ENCODE measurements around the gene RO60.
A peak's percentile ranks its signal among the peaks of the same experiment; 100 is the strongest.
"Not testable (repeated sequence)": the region's sequence is repeated elsewhere in the genome, so short reads cannot be mapped to it uniquely, and the experiment has no call there.

The RO60 gene

GRCh38 chr1:193059282-193060114 is at the start of gene RO60, which contains the start of gene UCHL5:
RO60 (plus strand) TSS chr1:193059612; CDS start chr1:193069055, 9,443 bp downstream.
UCHL5 (minus strand) TSS chr1:193059360; CDS start chr1:193059260, 100 bp downstream.
- DNase-seq (ENCODE audit: low read depth) = peak; percentile 98
- H3K4me3 ChIP-seq (ENCODE audit: low read depth, low read length) = peak within 1 kb of the TSS; percentile 68

- no peak overlapping the region for H3K4me3 ChIP-seq (ENCODE audit: low read depth, low read length)
- DNase-seq (ENCODE audit: low read depth) = no peak
These were observed 48.0 kb upstream of the RO60 start for GRCh38 chr1:193011406-193011805.

- H3K4me3 ChIP-seq (ENCODE audit: low read depth, low read length) = no peak overlapping the region
- peak; percentile 89 for DNase-seq (ENCODE audit: low read depth)
These were observed 46.4 kb upstream of the RO60 start for GRCh38 chr1:193013005-193013404.

GRCh38 chr1:193013707-193014106 is 45.7 kb upstream of the RO60 start:
- DNase-seq (ENCODE audit: low read depth) = no peak
- no peak overlapping the region for H3K4me3 ChIP-seq (ENCODE audit: low read depth, low read length)

- no peak for DNase-seq (ENCODE audit: low read depth)
- no peak overlapping the region for H3K4me3 ChIP-seq (ENCODE audit: low read depth, low read length)
These were observed 45.0 kb upstream of the RO60 start for GRCh38 chr1:193014400-193014799.

- H3K4me3 ChIP-seq (ENCODE audit: low read depth, low read length) = no peak overlapping the region
- no peak for DNase-seq (ENCODE audit: low read depth)
These were observed 42.6 kb upstream of the RO60 start for GRCh38 chr1:193016788-193017187.

- H3K4me3 ChIP-seq (ENCODE audit: low read depth, low read length) = no peak overlapping the region
- DNase-seq (ENCODE audit: low read depth) = peak; percentile 28
These were observed 39.9 kb upstream of the RO60 start for GRCh38 chr1:193019442-193020026.

GRCh38 chr1:193025218-193025617 is 34.2 kb upstream of the RO60 start:
- no peak overlapping the region for H3K4me3 ChIP-seq (ENCODE audit: low read depth, low read length)
- no peak for DNase-seq (ENCODE audit: low read depth)

GRCh38 chr1:193030280-193030679 is 29.1 kb upstream of the RO60 start:
- no peak overlapping the region for H3K4me3 ChIP-seq (ENCODE audit: low read depth, low read length)
- no peak for DNase-seq (ENCODE audit: low read depth)

- no peak overlapping the region for H3K4me3 ChIP-seq (ENCODE audit: low read depth, low read length)
- DNase-seq (ENCODE audit: low read depth) = no peak
These were observed 28.0 kb upstream of the RO60 start for GRCh38 chr1:193031431-193031830.

- not testable (repeated sequence) for H3K4me3 ChIP-seq (ENCODE audit: low read depth, low read length); DNase-seq (ENCODE audit: low read depth)
These were observed 26.6 kb upstream of the RO60 start for GRCh38 chr1:193032643-193033427.

GRCh38 chr1:193033610-193034009 is 25.8 kb upstream of the RO60 start:
- no peak for DNase-seq (ENCODE audit: low read depth)
- H3K4me3 ChIP-seq (ENCODE audit: low read depth, low read length) = no peak overlapping the region

- H3K4me3 ChIP-seq (ENCODE audit: low read depth, low read length) = no peak overlapping the region
- DNase-seq (ENCODE audit: low read depth) = no peak
These were observed 22.9 kb upstream of the RO60 start for GRCh38 chr1:193036337-193037047.

- no peak overlapping the region for H3K4me3 ChIP-seq (ENCODE audit: low read depth, low read length)
These were observed 19.4 kb upstream of the RO60 start for GRCh38 chr1:193040011-193040410.

GRCh38 chr1:193042766-193043691 is 16.4 kb upstream of the RO60 start:
- no peak overlapping the region for H3K4me3 ChIP-seq (ENCODE audit: low read depth, low read length)
- DNase-seq (ENCODE audit: low read depth) = no peak

More at GRCh38 chr1:193040011-193040410, 19.4 kb upstream of the RO60 start:
- no peak for DNase-seq (ENCODE audit: low read depth)

- not testable (repeated sequence) for DNase-seq (ENCODE audit: low read depth); H3K4me3 ChIP-seq (ENCODE audit: low read depth, low read length)
These were observed 10.5 kb upstream of the RO60 start for GRCh38 chr1:193048913-193049312.

GRCh38 chr1:193054169-193054675 is 5.2 kb upstream of the RO60 start:
- H3K4me3 ChIP-seq (ENCODE audit: low read depth, low read length) = no peak overlapping the region
- DNase-seq (ENCODE audit: low read depth) = no peak

All from skeletal muscle cell (primary cell).